HepG2 (cell line): ENCODE results near the gene H1-8.

Experiments used
- BRD4 ChIP-seq: sonication (generic); formaldehyde crosslinking; IDR thresholded peaks from 2 replicates; pipeline ENCODE4 v1.4.0; 2020; ENCODE audit warnings: missing genetic modification reagents
- ELF1 ChIP-seq: sonication (generic); formaldehyde crosslinking; IDR thresholded peaks from 2 replicates; pipeline ENCODE4 v1.4.0; 2020; ENCODE audit warnings: missing genetic modification reagents
- HNRNPH1 ChIP-seq: fragments of 200-400 bp; formaldehyde crosslinking; optimal IDR thresholded peaks from 2 replicates; pipeline ENCODE3; 2017; ENCODE audit warnings: mild to moderate bottlenecking, low read depth, low read length
- POLR2AphosphoS5 ChIP-seq: IDR thresholded peaks from 2 replicates; pipeline ENCODE4 v1.6.1; 2012; ENCODE audit warnings: low read depth, low read length
- SOX13 ChIP-seq, 3 experiments: fragments of 450-650 bp in 1 of 3; sonication (generic) in 1 of 3; formaldehyde crosslinking in 1 of 3; IDR thresholded peaks in 2 of 3; conservative IDR thresholded peaks in 1 of 3; 2 replicates each; pipeline versions ENCODE4 v1.5.0 to v1.6.1; 2016 to 2020; ENCODE audit warnings: antibody characterized with exemption in 1 of 3, mild to moderate bottlenecking in 1 of 3, missing compliant biosample characterization in 1 of 3, missing genetic modification reagents in 1 of 3, moderate library complexity in 1 of 3
- SPEN ChIP-seq: sonication (generic); formaldehyde crosslinking; IDR thresholded peaks from 2 replicates; pipeline ENCODE4 v1.5.1; 2020; ENCODE audit warnings: low read depth, mild to moderate bottlenecking, missing genetic modification reagents
- SUZ12 ChIP-seq: fragments of 150-350 bp; IDR thresholded peaks from 2 replicates; pipeline ENCODE4 v1.6.1; 2014; ENCODE audit warnings: low read depth, low read length
- TBL1XR1 ChIP-seq: fragments of 150-350 bp; IDR thresholded peaks from 2 replicates; pipeline ENCODE4 v1.6.1; 2014; ENCODE audit warnings: borderline replicate concordance, low read length; ENCODE audit not compliant: partially characterized antibody
- TF ChIP-seq, protein P1 (sequence below): sonication (generic); formaldehyde crosslinking; IDR thresholded peaks from 2 replicates; pipeline ENCODE4 v1.5.0; 2020; ENCODE audit warnings: mild to moderate bottlenecking, missing genetic modification reagents, moderate library complexity

- TF ChIP-seq ELF1 (CRISPR knock-in tag) (no peak), SUZ12 (no peak), SOX13 (IDR thresholded peaks at IDR 0.05) (no peak), SOX13 (CRISPR knock-in tag; conservative IDR thresholded peaks at IDR 0.05 in 1 of 2, IDR thresholded peaks at IDR 0.05 in 1 of 2) (no peak), TBL1XR1 (no peak), BRD4 (CRISPR knock-in tag) (no peak), HNRNPH1 (no peak), POLR2AphosphoS5 (no peak), SPEN (CRISPR knock-in tag) (no peak)
- TF ChIP-seq, protein P1, sequence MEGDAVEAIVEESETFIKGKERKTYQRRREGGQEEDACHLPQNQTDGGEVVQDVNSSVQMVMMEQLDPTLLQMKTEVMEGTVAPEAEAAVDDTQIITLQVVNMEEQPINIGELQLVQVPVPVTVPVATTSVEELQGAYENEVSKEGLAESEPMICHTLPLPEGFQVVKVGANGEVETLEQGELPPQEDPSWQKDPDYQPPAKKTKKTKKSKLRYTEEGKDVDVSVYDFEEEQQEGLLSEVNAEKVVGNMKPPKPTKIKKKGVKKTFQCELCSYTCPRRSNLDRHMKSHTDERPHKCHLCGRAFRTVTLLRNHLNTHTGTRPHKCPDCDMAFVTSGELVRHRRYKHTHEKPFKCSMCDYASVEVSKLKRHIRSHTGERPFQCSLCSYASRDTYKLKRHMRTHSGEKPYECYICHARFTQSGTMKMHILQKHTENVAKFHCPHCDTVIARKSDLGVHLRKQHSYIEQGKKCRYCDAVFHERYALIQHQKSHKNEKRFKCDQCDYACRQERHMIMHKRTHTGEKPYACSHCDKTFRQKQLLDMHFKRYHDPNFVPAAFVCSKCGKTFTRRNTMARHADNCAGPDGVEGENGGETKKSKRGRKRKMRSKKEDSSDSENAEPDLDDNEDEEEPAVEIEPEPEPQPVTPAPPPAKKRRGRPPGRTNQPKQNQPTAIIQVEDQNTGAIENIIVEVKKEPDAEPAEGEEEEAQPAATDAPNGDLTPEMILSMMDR (CRISPR knock-in tag): no peak
Observed at GRCh38 chr3:129506231-129506742, 36.7 kb upstream of the H1-8 start.
